ENCODE measurements around the gene ZDHHC14.
A peak's percentile ranks its signal among the peaks of the same experiment; 100 is the strongest.

ZDHHC14 gene

GRCh38 chr6:157484181-157484580 lies 103.2 kb downstream of the ZDHHC14 start:
- no peaks in the 10 kb centered on the region for H3K27me3 ChIP-seq
- H3K27ac ChIP-seq = no peak overlapping the region
- H3K4me1 ChIP-seq = peaks cover 18% of the 10 kb centered on the region
- H3K4me3 ChIP-seq = no peak overlapping the region
- no peak overlapping the region for H3K9ac ChIP-seq
- no peaks in the 10 kb centered on the region for H3K36me3 ChIP-seq
- TF ChIP-seq Cebpa-rat (IDR thresholded peaks at IDR 0.05) = no peak
- no peak overlapping the region for H3K4me2 ChIP-seq
- H3K9me3 ChIP-seq = no peaks in the 10 kb centered on the region
- H4K20me1 ChIP-seq = no peaks in the 10 kb centered on the region

GRCh38 chr6:157486572-157486971 lies 105.6 kb downstream of the ZDHHC14 start:
- no peaks in the 10 kb centered on the region for H4K20me1 ChIP-seq
- no peak for TF ChIP-seq Cebpa-rat (IDR thresholded peaks at IDR 0.05)
- H3K27ac ChIP-seq = no peak overlapping the region
- H3K36me3 ChIP-seq = no peaks in the 10 kb centered on the region
- no peak overlapping the region for H3K9ac ChIP-seq
- H3K4me2 ChIP-seq = peak overlapping the region; percentile 46
- no peaks in the 10 kb centered on the region for H3K9me3 ChIP-seq
- H3K4me1 ChIP-seq = peaks cover 25% of the 10 kb centered on the region
- no peak overlapping the region for H3K4me3 ChIP-seq
- H3K27me3 ChIP-seq = no peaks in the 10 kb centered on the region

DNA sequence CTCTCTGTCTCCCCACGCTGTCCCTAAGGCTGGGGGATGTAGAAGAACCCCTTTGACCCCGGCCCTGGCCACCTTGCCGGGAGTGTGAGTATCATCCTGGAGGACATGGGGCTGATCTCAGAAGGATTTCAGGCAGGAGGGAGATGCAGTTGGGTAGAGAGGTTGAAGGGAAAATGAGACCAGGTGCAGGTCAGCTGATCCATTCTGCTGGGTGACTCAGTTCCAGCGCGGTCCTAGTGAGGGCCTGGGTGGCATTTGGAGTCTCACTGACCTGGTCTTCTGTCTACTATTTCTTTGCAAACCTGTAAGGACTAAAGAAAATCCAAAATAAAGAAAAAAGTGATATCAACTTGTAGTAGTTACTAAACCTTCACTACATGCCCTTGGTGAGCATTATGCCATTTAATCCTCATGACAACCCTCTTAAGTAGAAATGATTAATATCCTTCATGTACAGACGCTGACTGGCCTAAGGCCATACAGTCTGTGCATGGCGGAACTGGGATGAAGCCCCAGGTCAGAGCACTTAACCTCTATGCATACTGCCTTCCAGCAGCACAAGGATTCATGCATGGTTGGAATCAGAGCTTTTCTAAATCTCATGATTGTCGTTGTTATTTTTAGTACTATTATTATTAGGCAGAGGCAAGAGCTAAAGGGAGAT lies 106.3 kb downstream of the ZDHHC14 start:
- Histone ChIP-seq H3K9ac (no peak overlapping the region), H4K20me1 (no peaks in the 10 kb centered on the region), H3K9me3 (no peaks in the 10 kb centered on the region), H3K27me3 (no peaks in the 10 kb centered on the region), H3K27ac (no peak overlapping the region), H3K4me2 (peak overlapping the region; percentile 46), H3K36me3 (no peaks in the 10 kb centered on the region), H3K4me3 (no peak overlapping the region), H3K4me1 (peaks cover 25% of the 10 kb centered on the region)
- TF ChIP-seq Cebpa-rat (IDR thresholded peaks at IDR 0.05) = no peak

DNA sequence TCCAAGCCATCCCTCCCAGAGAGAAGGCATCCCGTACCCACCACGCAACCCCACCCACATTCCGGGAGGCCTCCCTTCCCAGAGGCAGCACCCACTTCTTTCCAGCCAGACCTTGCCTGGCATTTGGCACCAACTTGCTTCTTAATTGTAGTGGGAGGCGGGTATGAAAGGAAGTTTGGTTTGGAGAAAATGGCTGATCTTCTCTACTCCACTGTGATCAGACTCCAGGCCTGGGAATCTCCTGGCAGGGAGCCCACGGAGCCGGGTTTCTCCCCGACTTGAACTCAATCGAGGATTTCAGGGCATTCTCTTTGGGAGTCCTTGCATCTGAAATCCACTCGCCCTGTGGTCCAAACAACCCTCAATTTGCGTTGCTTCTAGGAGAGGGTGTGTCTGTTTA lies 107.1 kb downstream of the ZDHHC14 start:
- Histone ChIP-seq H3K36me3 (no peaks in the 10 kb centered on the region), H3K4me1 (peaks cover 25% of the 10 kb centered on the region), H4K20me1 (no peaks in the 10 kb centered on the region), H3K27ac (no peak overlapping the region), H3K9me3 (no peaks in the 10 kb centered on the region), H3K27me3 (no peaks in the 10 kb centered on the region), H3K9ac (no peak overlapping the region), H3K4me2 (peak overlapping the region; percentile 46; the same call in 1 of the 2 replicates), H3K4me3 (no peak overlapping the region)
- TF ChIP-seq Cebpa-rat (IDR thresholded peaks at IDR 0.05) = no peak

- Histone ChIP-seq H3K9ac (no peak overlapping the region), H4K20me1 (no peaks in the 10 kb centered on the region), H3K4me3 (no peak overlapping the region), H3K4me2 (no peak overlapping the region), H3K4me1 (peaks cover 25% of the 10 kb centered on the region), H3K36me3 (no peaks in the 10 kb centered on the region), H3K27ac (no peak overlapping the region), H3K9me3 (no peaks in the 10 kb centered on the region), H3K27me3 (no peaks in the 10 kb centered on the region)
- no peak for TF ChIP-seq Cebpa-rat (IDR thresholded peaks at IDR 0.05)
These were observed 107.7 kb downstream of the ZDHHC14 start for GRCh38 chr6:157488716-157489118.

DNA sequence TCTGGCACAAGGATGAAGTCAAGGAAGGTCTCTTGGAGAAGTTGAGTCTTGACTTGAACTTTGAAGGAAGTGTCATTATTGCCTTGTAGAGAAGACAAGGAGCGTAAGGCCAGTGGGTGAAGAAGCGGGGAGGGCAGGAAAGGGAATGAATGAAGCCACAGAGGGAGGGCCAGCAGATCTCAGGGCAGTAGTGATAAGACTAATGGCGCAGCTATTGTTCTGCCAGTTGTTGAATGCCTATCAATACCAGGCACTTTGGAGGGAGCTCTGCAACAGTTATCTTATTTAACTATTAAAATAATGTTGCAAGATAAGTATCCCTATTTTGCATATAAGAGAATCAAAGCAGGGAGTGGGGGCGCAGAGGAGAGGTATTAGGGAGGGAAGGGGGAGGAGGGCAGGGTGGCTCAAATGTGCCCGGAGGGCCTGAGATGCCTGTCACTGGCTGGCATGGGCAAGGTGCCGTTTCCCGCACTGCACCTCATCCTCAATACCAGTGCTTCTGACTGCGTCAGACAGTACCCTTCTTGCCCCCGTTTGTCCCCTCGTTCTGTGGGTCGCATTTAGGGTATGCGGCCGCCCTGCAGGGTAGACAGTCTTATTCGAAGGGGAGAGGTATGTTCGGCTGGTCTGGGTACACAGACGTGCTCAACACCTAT lies 109.8 kb downstream of the ZDHHC14 start:
- Histone ChIP-seq H4K20me1 (no peaks in the 10 kb centered on the region), H3K4me2 (no peak overlapping the region), H3K36me3 (no peaks in the 10 kb centered on the region), H3K9me3 (no peaks in the 10 kb centered on the region), H3K4me3 (no peak overlapping the region), H3K27ac (no peak overlapping the region), H3K4me1 (peaks cover 25% of the 10 kb centered on the region), H3K27me3 (no peaks in the 10 kb centered on the region), H3K9ac (no peak overlapping the region)
- no peak for TF ChIP-seq Cebpa-rat (IDR thresholded peaks at IDR 0.05)

DNA sequence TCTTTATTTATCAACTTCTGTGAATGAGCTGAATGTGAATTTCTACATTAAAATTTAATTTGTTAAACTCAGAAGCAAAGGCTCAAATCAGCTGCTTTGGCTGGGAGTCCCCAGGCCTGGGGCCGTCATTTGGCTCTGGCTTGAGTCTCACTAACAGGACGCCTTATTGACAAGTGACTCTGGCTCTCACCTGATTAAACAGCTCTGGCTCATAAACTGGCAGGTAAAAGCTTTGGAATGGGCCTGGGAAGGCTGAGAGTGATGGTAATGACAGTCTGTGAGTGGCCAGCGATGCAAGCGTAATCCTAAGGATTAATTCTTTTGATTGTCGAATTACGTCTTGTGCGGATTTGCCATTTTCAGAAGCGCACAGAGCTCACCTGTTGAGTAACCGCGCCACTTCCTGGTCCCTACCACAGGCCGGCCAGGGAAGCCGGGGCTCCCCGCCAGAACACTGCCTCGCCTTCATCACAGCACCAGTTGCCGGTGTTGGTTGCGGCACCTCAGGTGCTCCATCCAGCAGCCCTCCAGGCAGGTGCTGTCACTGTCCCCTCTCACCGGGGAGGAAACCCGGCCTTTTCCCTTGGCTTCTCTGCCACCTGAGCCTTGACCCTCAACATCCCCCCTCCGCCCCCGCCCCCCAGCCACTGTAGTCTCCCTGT lies 110.7 kb downstream of the ZDHHC14 start:
- Histone ChIP-seq H3K4me3 (no peak overlapping the region), H4K20me1 (no peaks in the 10 kb centered on the region), H3K27ac (no peak overlapping the region), H3K36me3 (no peaks in the 10 kb centered on the region), H3K4me2 (no peak overlapping the region), H3K27me3 (no peaks in the 10 kb centered on the region), H3K4me1 (peaks cover 20% of the 10 kb centered on the region), H3K9ac (no peak overlapping the region), H3K9me3 (peaks cover 5% of the 10 kb centered on the region)
- no peak for TF ChIP-seq Cebpa-rat (IDR thresholded peaks at IDR 0.05)

DNA sequence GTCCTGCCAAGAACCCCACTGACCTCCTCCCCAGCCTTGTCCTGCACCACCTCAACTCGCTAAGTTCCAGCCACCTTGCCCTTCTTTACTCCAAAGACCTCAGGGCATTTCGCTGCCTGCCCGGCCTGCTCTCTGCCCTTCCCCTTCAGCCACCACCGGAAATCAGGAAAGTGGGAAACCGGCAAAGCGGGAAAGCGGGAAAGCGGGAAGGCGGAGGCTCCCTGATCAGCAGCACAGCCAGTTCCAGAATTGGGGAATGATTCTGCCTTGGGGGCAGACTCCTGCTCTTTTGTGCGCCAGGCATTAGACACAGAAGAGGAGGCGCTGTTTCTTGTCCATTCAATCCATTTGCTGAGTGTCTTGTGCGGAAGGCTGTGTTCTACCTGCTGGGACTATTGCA lies 111.3 kb downstream of the ZDHHC14 start:
- Histone ChIP-seq H4K20me1 (no peaks in the 10 kb centered on the region), H3K4me3 (no peak overlapping the region), H3K9ac (no peak overlapping the region), H3K4me1 (peaks cover 15% of the 10 kb centered on the region), H3K36me3 (no peaks in the 10 kb centered on the region), H3K9me3 (peaks cover 8% of the 10 kb centered on the region), H3K27me3 (no peaks in the 10 kb centered on the region), H3K4me2 (no peak overlapping the region), H3K27ac (no peak overlapping the region)
- TF ChIP-seq Cebpa-rat (IDR thresholded peaks at IDR 0.05) = no peak

GRCh38 chr6:157492741-157493140 lies 111.8 kb downstream of the ZDHHC14 start:
- no peaks in the 10 kb centered on the region for H3K27me3 ChIP-seq
- no peak overlapping the region for H3K4me2 ChIP-seq
- no peak overlapping the region for H3K9ac ChIP-seq
- H3K36me3 ChIP-seq = no peaks in the 10 kb centered on the region
- no peak overlapping the region for H3K27ac ChIP-seq
- peaks cover 10% of the 10 kb centered on the region for H3K4me1 ChIP-seq
- TF ChIP-seq Cebpa-rat (IDR thresholded peaks at IDR 0.05) = no peak
- no peaks in the 10 kb centered on the region for H4K20me1 ChIP-seq
- H3K4me3 ChIP-seq = no peak overlapping the region
- peaks cover 8% of the 10 kb centered on the region for H3K9me3 ChIP-seq

DNA sequence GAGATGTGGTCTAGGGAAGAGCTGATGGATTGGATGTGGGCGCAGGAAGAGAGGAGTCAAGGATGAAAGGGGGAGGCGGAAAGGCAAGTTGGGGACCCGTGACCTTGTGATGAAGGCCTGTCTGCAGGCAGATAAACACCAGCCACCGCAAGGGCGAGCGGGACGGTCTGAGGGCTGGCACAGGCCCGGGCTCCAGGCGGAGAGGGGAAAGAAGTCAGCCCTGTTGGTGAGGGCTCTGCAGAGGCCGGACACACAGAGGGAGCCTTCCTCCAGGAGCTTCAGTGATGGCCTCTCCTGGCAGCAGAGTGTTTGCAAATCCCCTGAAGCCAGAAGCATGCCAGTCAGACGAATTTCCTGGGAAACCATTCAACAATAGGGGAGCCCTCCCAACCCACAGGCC lies 112.2 kb downstream of the ZDHHC14 start:
- Histone ChIP-seq H3K4me3 (no peak overlapping the region), H4K20me1 (no peaks in the 10 kb centered on the region), H3K9ac (no peak overlapping the region), H3K9me3 (peaks cover 8% of the 10 kb centered on the region), H3K4me2 (no peak overlapping the region), H3K4me1 (peaks cover 9% of the 10 kb centered on the region), H3K36me3 (no peaks in the 10 kb centered on the region), H3K27ac (no peak overlapping the region), H3K27me3 (no peaks in the 10 kb centered on the region)
- TF ChIP-seq Cebpa-rat (IDR thresholded peaks at IDR 0.05) = no peak
